SK-MEL-5 (cell line): ENCODE measurements around the gene MYL12A. TPM values are rescaled to one million over a fixed set of nuclear protein-coding genes. Genes with fewer than 3 reads are reported as not detected.
A peak's percentile ranks its signal among the peaks of the same experiment; 100 is the strongest.
"Not testable (repeated sequence)": the region's sequence is repeated elsewhere in the genome, so short reads cannot be mapped to it uniquely, and the experiment has no call there.

ENCODE experiments used
- DNase-seq: peaks from one replicate; pipeline ENCODE4 v3.0.0-alpha.2; 2016; ENCODE audit warnings: low read depth, low spot score
- in situ Hi-C: cut with HindIII; loops from 2 replicates; pipeline ENCODE4 v1.10.0; 2016; ENCODE audit warnings: low sequenced_read_pairs, high pct_unique_total_duplicates, low pct_unique_long_range_greater_than_20kb
- total RNA-seq: library from RNA; depleted of rRNA; stranded (reverse); fragments of >200 nt; shearing (Covaris generic); gene quantifications from 2 replicates; pipeline ENCODE4 v1.2.3, GENCODE V29; 2014

MYL12A gene
- total RNA-seq, 1 experiment from 2014 or later, result 528 TPM

DNA sequence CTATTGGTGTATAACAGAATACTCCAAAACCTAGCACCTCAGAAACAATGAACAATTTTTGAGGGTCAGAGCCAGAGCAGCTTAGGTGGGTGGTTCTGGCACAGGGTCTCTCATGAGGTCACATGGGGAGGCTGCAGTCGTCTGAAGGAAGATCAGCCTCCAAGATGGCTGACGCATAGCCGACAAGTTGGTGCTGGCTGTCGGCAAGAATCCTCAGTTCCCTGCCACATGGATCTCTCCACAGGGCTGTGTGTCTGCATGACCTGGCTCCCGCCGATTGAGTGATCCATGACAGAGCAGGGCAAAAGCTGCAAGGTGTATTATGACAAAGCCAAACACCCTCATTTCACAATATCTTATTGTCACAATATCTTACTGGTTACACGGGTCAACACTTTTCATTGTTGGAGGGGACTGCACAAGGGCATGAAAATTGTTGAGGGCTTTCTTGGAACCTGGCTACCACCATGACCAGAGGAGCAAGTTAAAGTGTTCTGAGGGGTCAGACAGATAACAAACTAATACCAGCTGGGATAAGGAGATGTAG, 18.5 kb downstream of the MYL12A start:
- no peak for DNase-seq
- in situ Hi-C loops, result no loop called here

DNA sequence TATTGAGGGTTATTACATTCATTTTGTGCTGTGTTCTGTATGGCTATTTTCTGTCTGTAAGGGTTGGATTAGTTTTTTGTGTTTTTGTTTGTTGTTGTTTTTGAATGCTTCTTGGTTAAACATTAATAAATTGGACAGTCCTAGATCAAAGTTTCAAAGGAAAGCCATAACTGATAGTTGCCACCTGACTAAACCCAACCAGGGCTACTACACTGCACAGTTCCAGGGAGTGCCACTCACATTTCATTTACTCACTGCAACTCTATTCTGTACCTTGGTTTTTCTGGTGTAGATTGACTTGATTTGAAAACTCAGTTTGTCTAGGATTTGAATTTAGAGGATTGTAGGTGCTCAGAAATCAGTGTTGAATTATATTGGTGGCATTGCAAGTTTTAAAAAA, 20.7 kb downstream of the MYL12A start:
- in situ Hi-C loops, result no loop called here
- no peak for DNase-seq

DNA sequence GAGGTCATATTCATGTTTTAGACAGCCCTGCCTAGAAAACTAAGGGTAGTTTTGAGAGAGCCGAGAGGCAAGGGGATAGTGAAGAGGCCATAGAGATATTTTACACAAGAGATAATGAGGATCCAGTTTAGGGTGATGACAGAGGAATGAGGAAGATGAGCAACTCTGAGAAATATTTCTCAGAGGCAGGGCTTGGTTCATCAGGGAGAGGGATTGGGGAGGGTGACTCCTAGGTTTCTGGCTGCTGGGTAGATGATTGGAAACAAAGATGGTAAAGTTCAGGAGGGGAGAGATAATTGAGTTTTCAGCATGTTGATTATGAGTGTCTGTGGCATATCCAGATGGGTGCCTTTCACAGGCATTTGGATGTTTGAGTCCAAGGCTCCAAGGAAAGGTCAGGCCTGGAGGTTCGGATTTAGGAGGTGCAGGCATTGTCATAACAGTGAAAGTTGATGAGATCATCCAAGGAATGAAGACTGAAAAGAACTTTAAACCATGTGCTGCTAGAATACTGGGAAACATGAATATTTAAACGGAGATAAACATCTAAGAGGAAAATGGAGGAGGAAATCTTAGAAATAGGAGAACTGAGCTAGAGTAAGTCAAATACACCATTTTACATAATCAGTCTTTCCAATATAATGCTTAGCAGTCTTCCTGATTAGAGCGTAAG, 21.8 kb downstream of the MYL12A start:
- in situ Hi-C loops, result no loop called here
- no peak for DNase-seq

DNA sequence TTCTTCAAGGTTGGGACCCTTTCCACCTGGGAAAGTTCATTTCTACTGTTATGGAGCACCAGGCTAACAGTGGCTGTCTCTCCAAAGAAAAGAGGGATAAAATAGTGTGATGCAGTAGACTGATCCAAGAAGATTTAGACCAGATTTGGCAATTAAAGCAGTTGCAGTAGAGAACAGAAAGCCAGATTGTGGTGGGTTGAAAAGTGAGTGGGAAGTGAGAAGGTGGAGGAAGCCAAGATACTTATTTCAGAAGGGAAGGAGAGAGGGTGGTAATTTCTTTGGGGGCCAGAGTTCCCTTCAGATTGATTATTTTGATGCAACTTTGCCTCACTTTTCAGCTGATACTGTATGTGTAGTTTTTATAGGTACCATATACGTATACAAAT, 22.3 kb downstream of the MYL12A start:
- no peak for DNase-seq
- in situ Hi-C loops, result no loop called here

DNA sequence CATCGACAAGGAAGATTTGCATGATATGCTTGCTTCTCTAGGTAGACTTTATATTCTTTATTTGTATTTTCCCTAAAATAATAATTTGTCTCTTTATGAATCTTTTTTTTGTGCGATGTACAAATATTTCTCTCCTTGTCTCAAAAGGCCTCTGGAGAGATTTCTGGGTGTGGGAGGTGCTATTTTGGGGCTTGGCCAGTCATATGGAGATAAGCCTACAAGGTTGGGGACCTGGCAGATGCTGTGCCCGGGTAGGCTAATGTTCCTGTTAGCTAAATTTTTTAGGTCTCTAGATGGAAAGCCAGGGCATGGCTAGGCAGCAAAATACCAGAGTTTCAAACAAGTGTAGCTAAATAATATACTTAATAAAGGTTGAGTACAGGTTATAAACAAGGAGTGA, 25.4 kb downstream of the MYL12A start:
- in situ Hi-C loops, result no loop called here
- DNase-seq, result no peak

DNA sequence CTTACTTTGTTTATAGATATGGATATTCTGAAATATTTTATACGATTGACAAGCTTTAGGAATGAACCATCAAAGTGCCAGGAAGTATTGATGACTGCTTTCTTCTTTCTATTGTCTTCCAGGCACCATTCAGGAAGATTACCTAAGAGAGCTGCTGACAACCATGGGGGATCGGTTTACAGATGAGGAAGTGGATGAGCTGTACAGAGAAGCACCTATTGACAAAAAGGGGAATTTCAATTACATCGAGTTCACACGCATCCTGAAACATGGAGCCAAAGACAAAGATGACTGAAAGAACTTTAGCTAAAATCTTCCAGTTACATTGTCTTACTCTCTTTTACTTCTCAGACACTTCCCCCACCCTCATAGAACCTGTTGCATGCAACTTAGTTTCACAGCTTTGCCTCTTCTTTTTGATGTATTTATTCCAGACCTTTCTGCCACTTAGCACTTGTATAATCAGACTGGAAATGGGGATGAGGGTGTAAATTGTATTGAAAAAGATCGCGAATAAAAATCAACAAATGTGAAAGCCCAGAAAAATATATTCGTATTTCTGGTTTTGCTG, 30.1 kb downstream of the MYL12A start:
- in situ Hi-C loops, DNase-seq: not testable (repeated sequence)

DNA sequence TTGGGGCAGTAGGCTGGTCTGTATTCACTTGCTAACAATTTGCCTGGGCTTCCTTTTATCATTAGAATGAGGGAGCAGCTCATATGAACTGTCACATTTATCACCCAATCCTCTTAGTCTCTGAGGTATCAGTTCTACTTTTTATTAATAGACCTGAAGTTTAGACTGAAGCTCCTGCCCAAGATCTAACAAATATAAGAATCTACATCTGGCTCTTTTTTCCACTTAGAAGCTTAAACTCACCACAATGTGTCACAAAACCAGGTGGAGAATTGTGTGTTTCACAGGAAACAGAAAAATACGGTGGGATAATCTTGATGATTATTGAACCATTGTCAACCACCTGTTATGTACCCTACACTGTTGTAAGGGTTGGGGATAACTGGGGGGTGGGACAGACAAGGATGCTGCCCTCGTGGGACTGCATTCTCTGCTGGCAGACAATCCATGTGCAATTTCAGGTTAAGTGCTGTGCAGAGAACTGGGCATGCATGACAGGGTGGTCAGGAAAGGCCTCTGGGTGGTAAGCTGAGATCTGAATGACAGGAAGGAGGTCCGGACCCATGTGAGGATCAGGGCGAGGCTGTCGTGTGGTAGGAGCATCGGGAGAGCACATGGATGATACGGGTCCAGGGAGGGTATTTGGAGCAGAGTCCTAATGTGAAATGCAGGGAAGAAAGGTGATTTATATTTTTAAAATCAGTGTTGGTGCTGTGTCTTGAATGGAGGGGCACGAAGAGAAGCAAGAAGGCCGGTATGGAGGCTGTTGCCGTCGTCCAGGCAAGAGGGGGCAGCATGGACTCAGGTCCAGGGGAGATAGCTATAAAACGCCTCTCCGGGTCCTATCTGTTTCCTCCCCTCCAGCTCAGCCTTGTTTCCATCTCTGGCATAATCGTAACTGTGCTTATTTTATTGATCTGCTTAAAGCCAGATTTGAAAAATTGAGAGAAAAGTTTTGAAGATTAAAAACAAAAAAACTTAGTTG, 31.9 kb downstream of the MYL12A start:
- no peak for DNase-seq
- in situ Hi-C loops, result no loop called here

DNA sequence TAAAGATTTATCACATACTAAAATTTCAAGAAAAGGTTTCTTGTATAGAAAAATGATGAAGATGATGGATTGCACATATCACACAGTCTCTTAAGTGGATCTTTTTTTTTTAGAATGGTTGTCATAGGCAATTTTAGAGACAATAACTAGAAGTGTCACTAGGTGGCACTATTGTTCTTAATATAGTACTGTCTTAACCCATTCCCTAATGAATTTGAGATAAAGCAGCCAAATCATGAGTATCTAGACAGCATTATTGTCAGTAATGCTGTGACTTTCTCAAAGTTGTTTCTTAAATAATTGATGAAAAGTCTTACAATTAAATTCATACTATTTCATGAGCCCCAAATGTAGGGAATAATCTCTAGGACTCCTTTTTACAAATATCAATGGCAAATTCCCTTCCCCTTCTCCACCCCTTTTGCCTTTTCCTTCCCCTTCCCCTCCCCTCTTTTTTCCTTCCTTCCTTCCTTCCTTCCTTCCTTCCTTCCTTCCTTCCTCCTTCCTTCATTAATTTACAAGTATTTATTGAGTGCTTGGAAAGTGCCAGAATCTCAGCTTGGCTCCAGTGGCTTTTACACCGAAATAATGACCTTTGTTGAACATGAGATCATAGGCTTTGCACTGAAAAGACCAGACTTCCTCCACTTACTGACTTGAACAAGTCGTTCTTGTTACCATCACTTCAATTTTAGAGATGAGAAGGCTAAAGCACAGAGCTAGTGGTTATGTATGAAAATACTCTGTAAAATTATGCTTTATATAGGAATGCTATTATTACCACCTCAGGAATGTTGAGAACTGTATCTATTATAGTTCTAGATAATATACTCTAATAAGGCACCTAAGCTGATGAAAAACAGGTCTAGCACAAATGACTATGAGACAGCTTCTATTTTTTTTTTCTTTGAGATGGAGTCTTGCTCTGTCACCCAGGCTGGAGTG, 34.1 kb downstream of the MYL12A start:
- in situ Hi-C loops, result no loop called here
- peak; percentile 91 for DNase-seq

DNA sequence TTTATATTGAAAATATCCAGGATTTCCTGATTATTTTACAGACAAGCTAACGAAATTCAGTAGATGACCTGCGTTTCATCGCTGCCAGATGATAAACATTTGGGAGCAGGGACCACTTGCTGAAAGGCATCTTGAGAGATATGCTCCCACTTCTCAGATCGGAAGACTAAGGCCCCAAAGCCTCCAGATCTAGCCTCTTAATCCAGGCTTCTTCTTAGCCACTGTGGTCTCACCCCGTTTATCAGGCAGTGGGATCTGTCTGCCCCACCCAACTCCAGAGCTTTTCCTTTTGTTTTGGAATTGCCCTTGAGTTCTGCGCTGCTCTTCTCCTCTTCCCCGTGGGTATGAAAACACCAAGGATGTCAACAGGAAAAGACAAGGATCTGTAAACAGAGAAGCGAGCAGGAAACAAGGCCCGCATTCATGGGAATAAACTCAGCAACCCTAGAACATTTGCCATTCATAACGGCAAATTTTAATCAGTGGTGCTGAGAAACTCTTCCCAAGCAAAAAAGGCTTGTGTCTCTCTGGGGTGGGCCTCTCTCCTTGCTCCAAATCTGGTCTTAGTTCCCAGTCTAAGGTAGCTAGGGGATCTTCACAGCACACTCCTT, 35.8 kb downstream of the MYL12A start:
- DNase-seq, result peak; percentile 78

DNA sequence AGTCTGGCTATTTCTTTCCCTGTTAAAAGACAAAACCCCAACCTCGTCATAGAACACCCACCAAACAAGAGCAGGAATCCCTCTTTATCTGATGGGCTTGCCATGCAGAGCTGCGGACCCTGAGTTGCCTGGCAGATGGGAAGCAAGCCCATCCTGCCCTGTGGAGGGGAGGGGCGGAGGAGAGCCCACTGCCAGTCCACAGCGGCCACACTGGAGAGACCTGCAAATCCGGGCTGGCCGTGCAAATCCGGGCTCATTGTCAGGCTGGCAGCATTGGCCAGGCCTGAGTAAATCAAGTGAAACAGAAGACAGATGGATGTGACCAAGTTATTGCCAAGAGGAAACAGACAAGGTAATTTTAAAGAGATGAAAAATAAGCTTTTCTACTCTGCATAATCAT, 36.3 kb downstream of the MYL12A start:
- in situ Hi-C loops, result no loop called here
- peak; percentile 54 for DNase-seq

More for the DNA sequence above, 35.8 kb downstream of the MYL12A start:
- in situ Hi-C loops, result no loop called here

DNA sequence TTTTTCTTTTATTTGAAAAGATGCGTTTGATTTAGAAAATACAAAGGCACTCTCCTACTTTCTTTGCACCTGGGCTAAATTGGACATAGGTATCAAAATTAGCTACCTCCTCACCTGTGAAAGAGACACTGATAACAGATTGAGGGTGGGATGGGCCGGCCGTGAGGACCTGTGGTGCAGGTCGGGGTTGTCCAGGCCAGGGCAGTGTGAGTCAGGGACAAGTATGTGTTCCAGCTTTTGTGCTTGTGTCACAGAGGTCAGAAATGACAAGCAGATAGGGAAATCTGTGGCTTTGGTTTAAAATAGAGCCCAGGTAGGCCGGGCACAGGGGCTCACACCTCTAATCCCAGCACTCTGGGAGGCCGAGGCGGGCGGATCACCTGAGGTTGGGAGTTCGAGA, 36.9 kb downstream of the MYL12A start:
- in situ Hi-C loops, result no loop called here
- no peak for DNase-seq

DNA sequence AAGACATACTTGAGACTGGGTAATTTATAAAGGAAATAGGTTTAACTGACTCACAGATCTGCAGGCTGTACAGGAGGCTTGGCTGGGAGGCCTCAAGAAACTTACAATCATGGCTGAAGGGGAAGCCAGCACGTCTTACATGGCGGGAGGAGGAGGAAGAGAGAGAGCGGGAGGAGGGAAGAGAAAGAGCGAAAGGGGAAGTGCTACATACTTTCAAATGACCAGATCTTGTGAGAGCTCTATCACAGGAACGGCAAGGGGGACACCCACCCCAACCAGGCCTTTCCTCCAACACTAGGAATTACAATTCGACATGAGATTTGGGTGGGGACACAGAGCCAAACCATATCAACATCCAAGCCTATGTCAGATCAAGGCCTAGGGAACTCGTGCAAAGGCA, 38.6 kb downstream of the MYL12A start:
- no peak for DNase-seq
- in situ Hi-C loops, result no loop called here

DNA sequence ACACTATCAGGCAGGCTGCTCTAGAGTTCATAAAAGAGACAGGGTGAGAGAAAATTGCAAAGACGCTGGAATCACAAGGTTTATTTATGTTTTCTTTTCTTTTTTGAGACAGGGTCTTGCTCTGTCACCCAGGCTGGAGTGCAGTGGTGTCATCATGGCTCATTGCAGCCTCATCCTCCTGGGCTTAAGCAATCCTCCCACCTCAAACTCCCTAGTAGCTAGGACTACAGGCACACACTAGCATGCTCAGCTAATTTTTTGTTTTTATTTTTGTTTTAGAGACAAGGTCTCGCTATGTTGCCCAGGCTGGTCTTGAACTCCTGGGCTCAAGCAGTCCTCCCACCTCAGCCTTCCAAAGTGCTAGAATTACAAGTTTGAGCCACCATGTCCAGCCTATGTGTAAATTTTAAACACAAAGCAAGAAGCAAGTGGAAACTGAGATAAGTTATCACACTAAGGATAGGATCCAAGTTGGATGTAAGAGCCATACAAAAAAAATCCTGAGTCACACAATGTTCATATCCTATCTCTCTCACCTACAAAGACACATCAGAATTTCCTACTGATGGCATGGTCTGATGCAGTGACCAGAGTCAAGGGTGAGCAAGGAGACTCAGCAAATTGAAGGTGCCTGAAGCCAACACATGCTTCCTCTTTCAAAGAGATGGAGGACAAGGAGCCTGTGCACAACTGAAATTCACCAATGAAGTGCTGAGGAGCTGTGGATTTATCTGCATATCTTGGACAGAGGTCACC, 45.8 kb downstream of the MYL12A start:
- in situ Hi-C loops, result no loop called here
- no peak for DNase-seq

DNA sequence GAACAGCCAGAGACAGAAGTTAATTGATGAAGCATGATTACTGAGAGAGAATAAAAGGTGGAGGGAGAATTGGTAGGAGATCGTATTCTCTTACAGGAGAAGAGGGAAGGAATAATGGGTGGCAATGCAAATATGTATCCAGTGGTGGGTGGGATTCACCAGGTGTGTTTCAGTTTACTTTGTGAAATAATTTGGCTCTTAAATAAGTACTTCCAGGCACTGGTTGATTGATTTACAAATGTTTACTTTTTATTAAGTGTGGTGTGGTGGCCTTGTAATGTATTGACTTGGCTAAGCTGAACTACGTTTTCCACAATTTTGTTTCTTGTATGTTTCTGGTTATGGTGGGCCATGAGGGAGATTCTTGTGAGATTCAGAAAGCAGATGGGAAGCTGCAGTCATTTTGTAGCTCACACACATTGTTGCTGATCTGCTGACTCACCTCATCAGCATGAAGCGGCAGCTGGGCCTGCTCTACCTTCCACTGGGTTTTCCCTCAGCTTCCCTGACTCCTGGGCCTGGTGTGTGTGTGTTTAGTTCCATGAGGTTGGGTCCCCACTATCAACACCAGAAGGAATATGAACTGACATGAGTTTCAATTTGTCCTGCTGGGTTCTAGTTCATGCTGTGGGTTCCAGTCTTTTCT, 47.0 kb downstream of the MYL12A start:
- in situ Hi-C loops, result no loop called here

DNA sequence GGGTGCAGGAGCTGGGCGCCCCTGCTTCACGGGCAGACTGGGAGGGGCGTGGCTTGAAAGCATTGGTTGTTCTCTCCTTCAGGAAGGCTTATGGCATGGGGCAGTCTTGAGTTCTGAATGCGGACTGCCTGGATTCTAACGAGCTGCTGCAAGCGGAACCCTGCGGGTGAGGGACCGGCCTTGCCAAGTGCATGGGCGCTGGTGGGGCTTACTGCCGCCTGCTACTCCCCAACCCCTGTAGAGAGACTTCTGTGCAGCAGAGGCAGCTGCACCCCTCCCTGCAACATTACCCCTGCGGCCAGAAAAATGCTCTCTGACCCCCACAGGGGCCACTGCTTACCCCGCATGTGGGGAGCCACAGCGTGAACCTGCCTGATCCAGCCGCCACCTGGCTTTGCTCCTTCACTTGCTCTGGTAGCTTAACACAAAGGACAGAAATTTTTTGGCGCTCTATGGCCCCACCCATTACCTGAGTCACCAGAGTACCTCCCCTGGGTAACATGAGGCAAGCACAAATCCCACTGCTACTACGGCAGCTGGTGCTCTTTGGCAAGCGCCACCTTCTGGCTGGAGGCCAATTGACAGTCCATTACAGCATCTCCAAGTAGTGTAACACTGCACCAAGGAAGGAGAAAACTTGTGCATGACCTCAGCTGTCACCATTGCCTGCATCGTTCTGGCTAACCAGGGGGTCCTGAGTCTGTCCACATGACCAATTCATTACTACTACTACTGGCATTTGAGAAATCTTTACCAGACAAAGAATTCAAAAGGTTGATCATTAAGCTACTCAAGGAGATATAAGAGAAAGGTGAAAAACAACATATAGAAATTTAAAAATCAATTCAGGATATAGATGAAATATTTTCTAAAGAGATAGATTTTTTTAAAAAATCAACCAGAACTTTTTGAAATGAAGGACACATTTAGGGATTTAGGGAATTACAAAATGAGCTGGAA, 49.7 kb downstream of the MYL12A start:
- in situ Hi-C loops, result no loop called here
- DNase-seq, result peak; percentile 61

More for the DNA sequence above, 47.0 kb downstream of the MYL12A start:
- DNase-seq, result no peak
